Measurements from ENCODE around the gene FAM216A.

DNA sequence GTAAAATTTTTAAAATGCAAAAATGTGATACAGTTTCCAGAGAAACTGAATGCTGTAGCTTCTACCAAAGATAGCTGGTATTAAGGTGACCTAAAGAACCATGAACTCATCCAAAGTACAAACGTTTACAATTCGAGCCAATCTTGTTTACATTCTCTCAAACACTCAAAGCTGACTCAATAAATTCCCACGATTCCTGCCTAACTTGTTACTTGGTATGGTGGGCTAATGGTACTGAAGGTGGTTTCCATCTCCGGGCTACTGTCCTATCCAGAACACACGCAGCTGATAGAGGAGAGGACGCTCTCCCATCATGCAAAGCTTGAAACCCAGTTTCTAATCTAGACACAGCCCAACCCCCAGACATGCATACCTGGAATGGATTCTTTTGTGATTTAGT is 65.0 kb downstream of the FAM216A start:
- TF ChIP-seq RAD21 (IDR thresholded peaks at IDR 0.05) (no peak), RXRA (IDR thresholded peaks at IDR 0.05) (peak; percentile 36 to 60), YY1 (IDR thresholded peaks at IDR 0.05) (no peak), GABPA (IDR thresholded peaks at IDR 0.05 in 1 of 2, conservative IDR thresholded peaks at IDR 0.05 in 1 of 2) (no peak)
- TF ChIP-seq, protein P1, sequence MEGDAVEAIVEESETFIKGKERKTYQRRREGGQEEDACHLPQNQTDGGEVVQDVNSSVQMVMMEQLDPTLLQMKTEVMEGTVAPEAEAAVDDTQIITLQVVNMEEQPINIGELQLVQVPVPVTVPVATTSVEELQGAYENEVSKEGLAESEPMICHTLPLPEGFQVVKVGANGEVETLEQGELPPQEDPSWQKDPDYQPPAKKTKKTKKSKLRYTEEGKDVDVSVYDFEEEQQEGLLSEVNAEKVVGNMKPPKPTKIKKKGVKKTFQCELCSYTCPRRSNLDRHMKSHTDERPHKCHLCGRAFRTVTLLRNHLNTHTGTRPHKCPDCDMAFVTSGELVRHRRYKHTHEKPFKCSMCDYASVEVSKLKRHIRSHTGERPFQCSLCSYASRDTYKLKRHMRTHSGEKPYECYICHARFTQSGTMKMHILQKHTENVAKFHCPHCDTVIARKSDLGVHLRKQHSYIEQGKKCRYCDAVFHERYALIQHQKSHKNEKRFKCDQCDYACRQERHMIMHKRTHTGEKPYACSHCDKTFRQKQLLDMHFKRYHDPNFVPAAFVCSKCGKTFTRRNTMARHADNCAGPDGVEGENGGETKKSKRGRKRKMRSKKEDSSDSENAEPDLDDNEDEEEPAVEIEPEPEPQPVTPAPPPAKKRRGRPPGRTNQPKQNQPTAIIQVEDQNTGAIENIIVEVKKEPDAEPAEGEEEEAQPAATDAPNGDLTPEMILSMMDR (IDR thresholded peaks at IDR 0.05; ENCODE audit: low read depth, low read length, missing input control): no peak
- TF ChIP-seq, protein P2, sequence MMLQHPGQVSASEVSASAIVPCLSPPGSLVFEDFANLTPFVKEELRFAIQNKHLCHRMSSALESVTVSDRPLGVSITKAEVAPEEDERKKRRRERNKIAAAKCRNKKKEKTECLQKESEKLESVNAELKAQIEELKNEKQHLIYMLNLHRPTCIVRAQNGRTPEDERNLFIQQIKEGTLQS (IDR thresholded peaks at IDR 0.05): no peak
- TF ChIP-seq, protein P3, sequence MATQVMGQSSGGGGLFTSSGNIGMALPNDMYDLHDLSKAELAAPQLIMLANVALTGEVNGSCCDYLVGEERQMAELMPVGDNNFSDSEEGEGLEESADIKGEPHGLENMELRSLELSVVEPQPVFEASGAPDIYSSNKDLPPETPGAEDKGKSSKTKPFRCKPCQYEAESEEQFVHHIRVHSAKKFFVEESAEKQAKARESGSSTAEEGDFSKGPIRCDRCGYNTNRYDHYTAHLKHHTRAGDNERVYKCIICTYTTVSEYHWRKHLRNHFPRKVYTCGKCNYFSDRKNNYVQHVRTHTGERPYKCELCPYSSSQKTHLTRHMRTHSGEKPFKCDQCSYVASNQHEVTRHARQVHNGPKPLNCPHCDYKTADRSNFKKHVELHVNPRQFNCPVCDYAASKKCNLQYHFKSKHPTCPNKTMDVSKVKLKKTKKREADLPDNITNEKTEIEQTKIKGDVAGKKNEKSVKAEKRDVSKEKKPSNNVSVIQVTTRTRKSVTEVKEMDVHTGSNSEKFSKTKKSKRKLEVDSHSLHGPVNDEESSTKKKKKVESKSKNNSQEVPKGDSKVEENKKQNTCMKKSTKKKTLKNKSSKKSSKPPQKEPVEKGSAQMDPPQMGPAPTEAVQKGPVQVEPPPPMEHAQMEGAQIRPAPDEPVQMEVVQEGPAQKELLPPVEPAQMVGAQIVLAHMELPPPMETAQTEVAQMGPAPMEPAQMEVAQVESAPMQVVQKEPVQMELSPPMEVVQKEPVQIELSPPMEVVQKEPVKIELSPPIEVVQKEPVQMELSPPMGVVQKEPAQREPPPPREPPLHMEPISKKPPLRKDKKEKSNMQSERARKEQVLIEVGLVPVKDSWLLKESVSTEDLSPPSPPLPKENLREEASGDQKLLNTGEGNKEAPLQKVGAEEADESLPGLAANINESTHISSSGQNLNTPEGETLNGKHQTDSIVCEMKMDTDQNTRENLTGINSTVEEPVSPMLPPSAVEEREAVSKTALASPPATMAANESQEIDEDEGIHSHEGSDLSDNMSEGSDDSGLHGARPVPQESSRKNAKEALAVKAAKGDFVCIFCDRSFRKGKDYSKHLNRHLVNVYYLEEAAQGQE (IDR thresholded peaks at IDR 0.05): peak; percentile 31
